HG02884 (cell line): ENCODE data around the gene PRELP.

ENCODE experiments used
- ATAC-seq: cut with Tn5 transposase; IDR thresholded peaks from one replicate; pipeline ENCODE4 v1.9.1; 2021; ENCODE audit warnings: mild to moderate bottlenecking, moderate library complexity; ENCODE audit not compliant: unreplicated experiment

Gene PRELP

GRCh38 chr1:203521074-203521794 lies 45.6 kb downstream of the PRELP start:
- no peak for ATAC-seq

- no peak for ATAC-seq
Measured at GRCh38 chr1:203521812-203522211, 46.2 kb downstream of the PRELP start.

GRCh38 chr1:203522237-203522636 lies 46.6 kb downstream of the PRELP start:
- ATAC-seq, result no peak

GRCh38 chr1:203523667-203524066 lies 48.1 kb downstream of the PRELP start:
- ATAC-seq, result no peak

GRCh38 chr1:203524152-203524551 lies 48.5 kb downstream of the PRELP start:
- no peak for ATAC-seq

- no peak for ATAC-seq
Measured at GRCh38 chr1:203524824-203525223, 49.2 kb downstream of the PRELP start.

GRCh38 chr1:203525685-203526084 lies 50.1 kb downstream of the PRELP start:
- no peak for ATAC-seq

- no peak for ATAC-seq
Measured at GRCh38 chr1:203526130-203526529, 50.5 kb downstream of the PRELP start.

- no peak for ATAC-seq
Measured at GRCh38 chr1:203526572-203526971, 51.0 kb downstream of the PRELP start.

GRCh38 chr1:203527013-203527412 lies 51.4 kb downstream of the PRELP start:
- ATAC-seq, result no peak

- ATAC-seq, result no peak
Measured at GRCh38 chr1:203528063-203528462, 52.5 kb downstream of the PRELP start.

- no peak for ATAC-seq
Measured at GRCh38 chr1:203528976-203529835, 53.6 kb downstream of the PRELP start.

- ATAC-seq, result no peak
Measured at GRCh38 chr1:203531063-203531462, 55.5 kb downstream of the PRELP start.

- no peak for ATAC-seq
Measured at GRCh38 chr1:203534012-203534411, 58.4 kb downstream of the PRELP start.

GRCh38 chr1:203534526-203534925 lies 58.9 kb downstream of the PRELP start:
- ATAC-seq, result no peak

GRCh38 chr1:203536575-203536974 lies 61.0 kb downstream of the PRELP start:
- no peak for ATAC-seq

- no peak for ATAC-seq
Measured at GRCh38 chr1:203536980-203537455, 61.4 kb downstream of the PRELP start.

GRCh38 chr1:203537806-203538464 lies 62.3 kb downstream of the PRELP start:
- no peak for ATAC-seq

- no peak for ATAC-seq
Measured at GRCh38 chr1:203538726-203539125, 63.1 kb downstream of the PRELP start.

- ATAC-seq, result no peak
Measured at GRCh38 chr1:203539831-203540546, 64.4 kb downstream of the PRELP start.
